Measurements from ENCODE around the gene CCL25. TPM values are rescaled to one million over a fixed set of nuclear protein-coding genes. Genes with fewer than 3 reads are reported as not detected.

Gene CCL25
- total and polyA plus RNA-seq, 9 of the 15 experiments (the other 6 are each of a cell fraction or from before 2014, with no cell fraction given), result 0.15 TPM; not detected in 8

GRCh38 chr19:8096071-8096470 lies 43.5 kb downstream of the CCL25 start (continued):
- TF ChIP-seq CEBPZ (IDR thresholded peaks at IDR 0.05; ENCODE audit: borderline replicate concordance, low read depth, low read length) (no peak), ZBTB8A (IDR thresholded peaks at IDR 0.05; ENCODE audit: partially characterized antibody) (no peak), SP1 (CRISPR knock-in tag; IDR thresholded peaks at IDR 0.05) (no peak), PREB (CRISPR knock-in tag; IDR thresholded peaks at IDR 0.05) (no peak), MXI1 (IDR thresholded peaks at IDR 0.05; ENCODE audit: low read depth, low read length) (no peak), ZNF764 (CRISPR knock-in tag; IDR thresholded peaks at IDR 0.05; ENCODE audit: low read depth) (no peak), TBL1XR1 (IDR thresholded peaks at IDR 0.05; ENCODE audit: low read length in 2 of 2) (no peak), SMARCA5 (IDR thresholded peaks at IDR 0.05) (peak; percentile 62; the same call in 1 of the 2 replicates), ZNF699 (CRISPR knock-in tag; IDR thresholded peaks at IDR 0.05; ENCODE audit: insufficient replicate concordance) (no peak), MYBL2 (IDR thresholded peaks at IDR 0.05; ENCODE audit: low read depth) (no peak), MYBL2 (CRISPR knock-in tag; IDR thresholded peaks at IDR 0.05; ENCODE audit: borderline replicate concordance) (no peak), CBFB (CRISPR knock-in tag; IDR thresholded peaks at IDR 0.05) (no peak), ZNF311 (CRISPR knock-in tag; IDR thresholded peaks at IDR 0.05) (no peak), RBBP5 (IDR thresholded peaks at IDR 0.05; ENCODE audit: borderline replicate concordance, insufficient read depth, low read length, poor library complexity, severe bottlenecking) (no peak), THRB (CRISPR knock-in tag; conservative IDR thresholded peaks at IDR 0.05) (no peak), PHF20 (IDR thresholded peaks at IDR 0.05; ENCODE audit: partially characterized antibody) (peak; percentile 49), PTBP1 (IDR thresholded peaks at IDR 0.05; ENCODE audit: low read depth, low read length) (no peak), ZNF277 (CRISPR knock-in tag; IDR thresholded peaks at IDR 0.05; ENCODE audit: borderline replicate concordance) (no peak), FOXO4 (CRISPR knock-in tag; IDR thresholded peaks at IDR 0.05) (no peak)
